Progenitor cell of endocrine pancreas (in vitro differentiated cells): ENCODE measurements around the gene DNAH9. TPM values are rescaled to one million over a fixed set of nuclear protein-coding genes. Genes with fewer than 3 reads are reported as not detected.

Experiments
- DNase-seq: peaks from one replicate; pipeline ENCODE4 v3.0.0; 2021; ENCODE audit warnings: low spot score; ENCODE audit not compliant: unreplicated experiment
- H3K27ac Mint-ChIP-seq: 2 replicates; pipeline ENCODE4 v1.8.0; 2021; ENCODE audit warnings: mild to moderate bottlenecking, moderate library complexity, mixed read lengths
- H3K27me3 Mint-ChIP-seq: 2 replicates; pipeline ENCODE4 v1.8.0; 2021; ENCODE audit warnings: mixed read lengths
- H3K36me3 Mint-ChIP-seq: 2 replicates; pipeline ENCODE4 v1.8.0; 2022; ENCODE audit warnings: mixed read lengths; ENCODE audit not compliant: insufficient read depth
- H3K4me1 Mint-ChIP-seq: 2 replicates; pipeline ENCODE4 v1.8.0; 2021; ENCODE audit warnings: low read depth, mixed read lengths
- H3K4me3 Mint-ChIP-seq: 2 replicates; pipeline ENCODE4 v1.8.0; 2021; ENCODE audit warnings: low read depth, mild to moderate bottlenecking, moderate library complexity, mixed read lengths
- H3K9me3 Mint-ChIP-seq: 2 replicates; pipeline ENCODE4 v1.8.0; 2021; ENCODE audit warnings: low read depth, mixed read lengths
- total RNA-seq: library from RNA; stranded (reverse); gene quantifications from 2 replicates; pipeline ENCODE4 v1.2.1, GENCODE V29; 2021
- TF ChIP-seq, protein P1 (sequence below): fragments of 200-600 bp; sonication (generic); IDR thresholded peaks from one replicate; pipeline ENCODE4 v1.5.0; 2021; ENCODE audit warnings: antibody characterized with exemption, mild to moderate bottlenecking; ENCODE audit not compliant: unreplicated experiment

Gene DNAH9
- total RNA-seq, 1 donor from 2014 or later: 1.5 TPM

DNA sequence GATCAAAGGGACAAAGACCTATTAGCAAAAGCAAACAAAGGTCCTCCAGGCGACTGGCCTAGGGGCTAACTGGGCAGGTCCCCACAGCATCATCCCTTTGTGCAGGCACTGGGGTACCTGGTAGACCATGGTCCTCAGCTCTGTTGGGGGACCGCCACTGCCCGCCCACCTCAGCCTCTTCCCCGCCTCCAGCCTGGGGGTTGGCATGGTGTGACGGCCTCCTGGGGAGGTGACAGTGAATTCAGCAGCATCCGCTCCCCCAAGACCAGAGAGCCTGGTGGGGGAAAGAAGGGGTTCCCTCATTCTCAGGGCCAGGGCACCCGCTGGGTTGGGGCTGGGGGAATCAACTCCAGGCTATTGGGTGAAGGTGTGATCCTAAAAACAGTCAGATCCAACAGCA, 38.7 kb upstream of the DNAH9 start:
- Mint-ChIP-seq H3K27ac (no peak overlapping the region), H3K9me3 (no peaks in the 10 kb centered on the region), H3K4me1 (no peaks in the 10 kb centered on the region), H3K4me3 (no peak overlapping the region), H3K27me3 (peaks cover 15% of the 10 kb centered on the region), H3K36me3 (no peaks in the 10 kb centered on the region)
- DNase-seq: no peak
- TF ChIP-seq, protein P1, sequence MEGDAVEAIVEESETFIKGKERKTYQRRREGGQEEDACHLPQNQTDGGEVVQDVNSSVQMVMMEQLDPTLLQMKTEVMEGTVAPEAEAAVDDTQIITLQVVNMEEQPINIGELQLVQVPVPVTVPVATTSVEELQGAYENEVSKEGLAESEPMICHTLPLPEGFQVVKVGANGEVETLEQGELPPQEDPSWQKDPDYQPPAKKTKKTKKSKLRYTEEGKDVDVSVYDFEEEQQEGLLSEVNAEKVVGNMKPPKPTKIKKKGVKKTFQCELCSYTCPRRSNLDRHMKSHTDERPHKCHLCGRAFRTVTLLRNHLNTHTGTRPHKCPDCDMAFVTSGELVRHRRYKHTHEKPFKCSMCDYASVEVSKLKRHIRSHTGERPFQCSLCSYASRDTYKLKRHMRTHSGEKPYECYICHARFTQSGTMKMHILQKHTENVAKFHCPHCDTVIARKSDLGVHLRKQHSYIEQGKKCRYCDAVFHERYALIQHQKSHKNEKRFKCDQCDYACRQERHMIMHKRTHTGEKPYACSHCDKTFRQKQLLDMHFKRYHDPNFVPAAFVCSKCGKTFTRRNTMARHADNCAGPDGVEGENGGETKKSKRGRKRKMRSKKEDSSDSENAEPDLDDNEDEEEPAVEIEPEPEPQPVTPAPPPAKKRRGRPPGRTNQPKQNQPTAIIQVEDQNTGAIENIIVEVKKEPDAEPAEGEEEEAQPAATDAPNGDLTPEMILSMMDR: no peak

DNA sequence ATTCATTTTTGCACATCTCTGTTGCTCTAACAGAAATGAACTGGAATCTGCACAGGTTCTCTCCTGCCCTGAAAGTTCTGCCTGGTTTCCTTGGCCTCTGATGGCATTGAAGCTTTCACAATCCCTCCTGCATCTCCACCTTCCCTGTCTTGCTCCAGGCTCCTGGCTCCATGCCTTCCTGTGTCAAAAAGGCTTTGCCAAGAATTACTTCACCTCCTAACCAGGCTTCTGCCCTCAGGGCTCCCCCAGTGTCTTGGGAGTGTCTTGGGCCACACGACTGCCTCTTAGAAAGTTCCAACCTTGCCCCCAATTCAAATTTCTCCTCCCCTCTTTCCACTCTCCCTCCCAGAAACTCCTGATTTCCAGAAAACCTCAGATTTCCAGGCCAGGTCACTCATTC, 37.0 kb upstream of the DNAH9 start:
- H3K4me3 Mint-ChIP-seq: no peak overlapping the region
- no peaks in the 10 kb centered on the region for H3K9me3 Mint-ChIP-seq
- TF ChIP-seq, protein P1: no peak
- no peaks in the 10 kb centered on the region for H3K4me1 Mint-ChIP-seq
- no peak for DNase-seq
- H3K36me3 Mint-ChIP-seq: no peaks in the 10 kb centered on the region
- no peak overlapping the region for H3K27ac Mint-ChIP-seq
- H3K27me3 Mint-ChIP-seq: peaks cover 8% of the 10 kb centered on the region

GRCh38 chr17:11561702-11562101, 36.6 kb upstream of the DNAH9 start:
- Mint-ChIP-seq H3K27me3 (peaks cover 8% of the 10 kb centered on the region), H3K4me1 (no peaks in the 10 kb centered on the region), H3K9me3 (no peaks in the 10 kb centered on the region), H3K36me3 (no peaks in the 10 kb centered on the region), H3K4me3 (no peak overlapping the region), H3K27ac (no peak overlapping the region)
- DNase-seq: no peak
- TF ChIP-seq, protein P1: no peak

DNA sequence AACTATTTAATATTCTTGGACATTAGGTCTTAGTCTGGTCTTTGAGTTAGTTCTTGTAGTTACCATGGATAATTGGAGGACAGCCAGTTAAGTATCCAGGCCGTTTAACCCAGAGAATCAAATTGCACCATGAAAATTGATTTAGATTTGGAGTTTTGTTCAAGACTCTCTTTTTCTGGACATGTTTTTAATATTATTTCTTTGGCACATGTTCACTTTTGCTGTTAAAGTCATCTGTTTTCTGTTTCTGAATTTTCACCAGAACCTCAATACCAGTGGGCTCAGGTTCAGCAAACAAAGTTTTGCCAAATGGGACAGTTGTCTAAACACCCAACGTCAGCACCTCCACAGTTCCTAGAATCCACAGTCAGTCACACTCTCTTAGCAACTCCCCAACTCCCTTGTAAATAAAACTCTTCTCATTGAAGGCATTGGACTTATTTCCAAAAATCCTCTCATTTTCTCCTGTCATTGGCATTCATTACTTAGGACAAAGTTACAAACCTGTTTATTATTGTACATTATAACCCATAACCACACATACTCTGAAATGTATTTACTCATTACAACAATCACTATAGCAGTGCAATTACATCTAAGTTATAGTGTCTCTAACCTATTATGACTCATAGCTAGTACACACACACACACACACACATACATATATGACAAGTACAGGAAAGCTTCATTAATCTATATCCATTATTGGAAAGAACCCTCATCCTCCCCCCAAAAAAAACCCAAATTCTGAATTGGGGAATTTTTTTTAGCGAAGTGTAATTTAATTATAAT, 33.5 kb upstream of the DNAH9 start:
- peaks cover 8% of the 10 kb centered on the region for H3K27me3 Mint-ChIP-seq
- H3K4me1 Mint-ChIP-seq: no peaks in the 10 kb centered on the region
- no peak for DNase-seq
- H3K9me3 Mint-ChIP-seq: no peaks in the 10 kb centered on the region
- H3K4me3 Mint-ChIP-seq: no peak overlapping the region
- no peak overlapping the region for H3K27ac Mint-ChIP-seq
- H3K36me3 Mint-ChIP-seq: no peaks in the 10 kb centered on the region
- TF ChIP-seq, protein P1: no peak

DNA sequence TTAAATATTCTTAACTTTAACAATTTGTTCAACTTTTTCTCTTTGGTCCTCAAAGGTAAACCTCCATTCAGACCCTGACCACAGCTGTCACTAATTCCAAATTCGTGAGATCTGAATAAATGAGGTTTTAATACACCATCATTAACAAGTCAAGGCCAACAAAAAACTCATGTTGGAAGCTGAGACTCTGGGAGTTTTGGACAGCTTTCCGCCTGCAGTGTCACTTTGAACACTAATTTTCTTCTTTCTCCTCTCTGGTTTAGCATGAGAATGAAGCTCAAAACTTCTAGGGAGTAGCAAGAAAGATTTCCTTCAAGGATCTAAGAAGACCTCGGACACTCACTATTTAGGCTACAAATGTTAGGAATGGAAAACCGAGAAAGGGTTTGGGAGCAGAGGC, 32.7 kb upstream of the DNAH9 start:
- H3K27ac Mint-ChIP-seq: no peak overlapping the region

More for the DNA sequence above, 32.7 kb upstream of the DNAH9 start:
- TF ChIP-seq, protein P1: no peak
- Mint-ChIP-seq H3K4me1 (no peaks in the 10 kb centered on the region), H3K36me3 (no peaks in the 10 kb centered on the region), H3K27me3 (peaks cover 8% of the 10 kb centered on the region), H3K9me3 (no peaks in the 10 kb centered on the region), H3K4me3 (no peak overlapping the region)
- no peak for DNase-seq
